GM12892 (cell line): ENCODE results near the gene ERBB4.

Source experiments
- POLR2A ChIP-seq: IDR thresholded peaks from 2 replicates; pipeline ENCODE4 v1.6.1; 2011; ENCODE audit warnings: low read depth, low read length, control low read depth
- POLR2AphosphoS5 ChIP-seq: IDR thresholded peaks from 2 replicates; pipeline ENCODE4 v1.6.1; 2011; ENCODE audit warnings: low read depth, low read length, control low read depth
- TAF1 ChIP-seq: IDR thresholded peaks from 2 replicates; pipeline ENCODE4 v1.6.1; 2011; ENCODE audit warnings: low read depth, mild to moderate bottlenecking, control low read depth, low read length, borderline replicate concordance

GRCh38 chr2:211928201-211928600 is 610.4 kb downstream of the ERBB4 start:
- TF ChIP-seq POLR2A = no peak
- TF ChIP-seq POLR2AphosphoS5 = no peak
- TF ChIP-seq TAF1 = no peak
